Measurements from ENCODE around the gene TIMP2. TPM values are rescaled to one million over a fixed set of nuclear protein-coding genes. Genes with fewer than 3 reads are reported as not detected.

TIMP2 gene
- total and polyA plus RNA-seq, 4 experiments from 2014 or later = 0.22 to 6.0 (median 5.9) TPM; not detected in 1

GRCh38 chr17:78884876-78885667, 40.1 kb downstream of the TIMP2 start:
- Histone ChIP-seq H3K36me3 (ENCODE audit: insufficient read depth, low read length) (no peaks in the 10 kb centered on the region), H3K9me3 (ENCODE audit: control insufficient read depth in 1 of 2, low read length in 2 of 2) (no peaks in the 10 kb centered on the region), H3K4me3 (ENCODE audit: low read length in 2 of 2) (no peak overlapping the region), H3K27me3 (ENCODE audit: insufficient read depth, low read length) (no peaks in the 10 kb centered on the region), H3K4me1 (ENCODE audit: insufficient read depth, low read length) (peaks cover 12% of the 10 kb centered on the region), H3K27ac (ENCODE audit: low read depth, low read length) (no peak overlapping the region)
- H3K36me3 Mint-ChIP-seq = no peaks in the 10 kb centered on the region
- no peak for DNase-seq
- H3K9me3 Mint-ChIP-seq = no peaks in the 10 kb centered on the region
- peaks cover 5 to 22% (median 14%) of the 10 kb centered on the region in 4 donors for H3K4me1 Mint-ChIP-seq
- intact Hi-C loops (cut with micrococcal nuclease) = no loop called here
- no peak overlapping the region for H3K27ac Mint-ChIP-seq
- ChIA-PET CTCF (ENCODE audit: partially characterized antibody) (interaction anchor here (1.3 to 1.5 kb wide), 2 partner anchors 9 to 19 kb away, joined by 3 to 4 read pairs; no protein-coding TSS in a partner anchor), POLR2A (ENCODE audit: partially characterized antibody) (no interaction called here)
- no peak overlapping the region for H3K4me3 Mint-ChIP-seq
- peaks cover 4 to 11% of the 10 kb centered on the region in 2 donors for H3K27me3 Mint-ChIP-seq

DNA sequence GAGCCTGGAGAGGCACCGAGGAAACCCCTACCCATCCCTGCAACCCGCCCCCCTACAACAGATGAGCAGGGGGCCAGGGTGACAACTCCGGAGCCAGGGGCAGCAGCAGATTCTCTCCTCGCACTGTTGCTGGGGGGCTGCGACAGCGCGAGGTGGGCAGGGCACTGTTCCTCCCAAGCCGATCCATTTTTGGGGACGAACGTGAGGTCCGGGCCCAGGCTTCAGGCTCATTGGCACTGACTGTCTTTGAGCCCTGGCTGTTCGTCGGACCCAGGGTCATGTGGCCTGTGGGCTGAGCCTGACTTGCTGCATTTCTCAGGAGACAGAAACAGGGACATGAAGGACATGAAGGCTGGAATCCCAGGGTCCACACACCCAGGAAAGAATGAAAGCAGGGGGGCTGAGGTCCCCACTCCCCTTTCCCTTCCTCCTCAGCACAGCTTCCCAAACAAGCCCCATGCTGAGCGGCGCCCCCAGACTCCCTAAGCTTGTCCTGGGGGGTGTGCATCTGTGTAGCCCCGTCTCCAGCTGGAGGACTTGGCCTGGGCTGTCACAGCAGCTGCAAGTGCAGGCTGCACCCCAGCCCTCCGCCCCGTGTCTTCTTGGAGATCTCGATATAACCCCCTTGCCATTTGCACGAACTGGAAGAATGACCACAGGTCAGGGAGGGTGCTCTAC, 40.9 kb downstream of the TIMP2 start:
- no peaks in the 10 kb centered on the region for H3K36me3 Mint-ChIP-seq
- no peak overlapping the region for H3K4me3 Mint-ChIP-seq
- H3K4me1 Mint-ChIP-seq = peaks cover 3 to 22% (median 16%) of the 10 kb centered on the region in 4 donors
- peaks cover 4 to 7% of the 10 kb centered on the region in 2 donors for H3K27me3 Mint-ChIP-seq
- H3K4me1 ChIP-seq (ENCODE audit: insufficient read depth, low read length) = peaks cover 11% of the 10 kb centered on the region
- POLR2A ChIA-PET (ENCODE audit: partially characterized antibody) = no interaction called here
- H3K27ac ChIP-seq (ENCODE audit: low read depth, low read length) = no peak overlapping the region
- no peaks in the 10 kb centered on the region for H3K36me3 ChIP-seq (ENCODE audit: insufficient read depth, low read length)
- no peak overlapping the region for H3K27ac Mint-ChIP-seq
- peaks cover under 1% of the 10 kb centered on the region for H3K27me3 ChIP-seq (ENCODE audit: insufficient read depth, low read length)
- no peak overlapping the region for H3K4me3 ChIP-seq (ENCODE audit: low read length in 2 of 2)
- CTCF ChIA-PET (ENCODE audit: partially characterized antibody) = interaction anchor here (1.3 to 1.5 kb wide), 2 partner anchors 10 to 18 kb away, joined by 3 to 4 read pairs; no protein-coding TSS in a partner anchor
- DNase-seq = no peak
- H3K9me3 Mint-ChIP-seq = no peaks in the 10 kb centered on the region
- intact Hi-C loops (cut with micrococcal nuclease) = no loop called here
- H3K9me3 ChIP-seq (ENCODE audit: control insufficient read depth in 1 of 2, low read length in 2 of 2) = no peaks in the 10 kb centered on the region

- Mint-ChIP-seq H3K27me3 (peaks cover 6 to 7% of the 10 kb centered on the region in 2 donors), H3K36me3 (no peaks in the 10 kb centered on the region), H3K27ac (no peak overlapping the region), H3K9me3 (no peaks in the 10 kb centered on the region), H3K4me1 (peaks cover 8 to 22% (median 14%) of the 10 kb centered on the region in 4 donors), H3K4me3 (no peak overlapping the region)
- peaks cover 4% of the 10 kb centered on the region for H3K27me3 ChIP-seq (ENCODE audit: insufficient read depth, low read length)
- intact Hi-C loops (cut with micrococcal nuclease) = no loop called here
- POLR2A ChIA-PET (ENCODE audit: partially characterized antibody) = no interaction called here
- no peak overlapping the region for H3K27ac ChIP-seq (ENCODE audit: low read depth, low read length)
- H3K36me3 ChIP-seq (ENCODE audit: insufficient read depth, low read length) = no peaks in the 10 kb centered on the region
- no peak overlapping the region for H3K4me3 ChIP-seq (ENCODE audit: low read length in 2 of 2)
- no peaks in the 10 kb centered on the region for H3K9me3 ChIP-seq (ENCODE audit: control insufficient read depth in 1 of 2, low read length in 2 of 2)
- CTCF ChIA-PET (ENCODE audit: partially characterized antibody) = interaction anchor here (1.5 kb wide), 1 partner anchor 18 kb away, joined by 4 read pairs; no protein-coding TSS in a partner anchor
- H3K4me1 ChIP-seq (ENCODE audit: insufficient read depth, low read length) = peaks cover 12% of the 10 kb centered on the region
- DNase-seq = no peak
Observed at GRCh38 chr17:78883533-78884131, 41.6 kb downstream of the TIMP2 start.

- H3K36me3 Mint-ChIP-seq = no peaks in the 10 kb centered on the region
- POLR2A ChIA-PET (ENCODE audit: partially characterized antibody) = no interaction called here
- Histone ChIP-seq H3K9me3 (ENCODE audit: control insufficient read depth in 1 of 2, low read length in 2 of 2) (no peaks in the 10 kb centered on the region), H3K27me3 (ENCODE audit: insufficient read depth, low read length) (peaks cover 4% of the 10 kb centered on the region), H3K4me1 (ENCODE audit: insufficient read depth, low read length) (peaks cover 12% of the 10 kb centered on the region), H3K27ac (ENCODE audit: low read depth, low read length) (no peak overlapping the region), H3K36me3 (ENCODE audit: insufficient read depth, low read length) (no peaks in the 10 kb centered on the region), H3K4me3 (ENCODE audit: low read length in 2 of 2) (no peak overlapping the region)
- H3K9me3 Mint-ChIP-seq = no peaks in the 10 kb centered on the region
- CTCF ChIA-PET (ENCODE audit: partially characterized antibody) = no interaction called here
- intact Hi-C loops (cut with micrococcal nuclease) = no loop called here
- no peak overlapping the region for H3K4me3 Mint-ChIP-seq
- peaks cover 6 to 7% of the 10 kb centered on the region in 2 donors for H3K27me3 Mint-ChIP-seq
- no peak for DNase-seq
- H3K27ac Mint-ChIP-seq = no peak overlapping the region
- peaks cover 8 to 21% (median 14%) of the 10 kb centered on the region in 4 donors for H3K4me1 Mint-ChIP-seq
Observed at GRCh38 chr17:78883089-78883532, 42.1 kb downstream of the TIMP2 start.

- no peak overlapping the region for H3K4me3 ChIP-seq (ENCODE audit: low read length in 2 of 2)
- peaks cover 5 to 8% of the 10 kb centered on the region in 2 donors for H3K27me3 Mint-ChIP-seq
- peaks cover 12% of the 10 kb centered on the region for H3K4me1 ChIP-seq (ENCODE audit: insufficient read depth, low read length)
- H3K9me3 ChIP-seq (ENCODE audit: control insufficient read depth in 1 of 2, low read length in 2 of 2) = no peaks in the 10 kb centered on the region
- ChIA-PET CTCF (ENCODE audit: partially characterized antibody) (no interaction called here), POLR2A (ENCODE audit: partially characterized antibody) (no interaction called here)
- H3K27ac ChIP-seq (ENCODE audit: low read depth, low read length) = no peak overlapping the region
- H3K27me3 ChIP-seq (ENCODE audit: insufficient read depth, low read length) = peaks cover 4% of the 10 kb centered on the region
- no peaks in the 10 kb centered on the region for H3K36me3 Mint-ChIP-seq
- H3K4me3 Mint-ChIP-seq = no peak overlapping the region
- intact Hi-C loops (cut with micrococcal nuclease) = no loop called here
- peak overlapping the region in 2 of 7 donors; percentile 13 to 52 for H3K27ac Mint-ChIP-seq
- peaks cover 6 to 21% (median 14%) of the 10 kb centered on the region in 4 donors for H3K4me1 Mint-ChIP-seq
- no peaks in the 10 kb centered on the region for H3K36me3 ChIP-seq (ENCODE audit: insufficient read depth, low read length)
- no peaks in the 10 kb centered on the region for H3K9me3 Mint-ChIP-seq
- DNase-seq = no peak
Observed at GRCh38 chr17:78882540-78883088, 42.6 kb downstream of the TIMP2 start.

GRCh38 chr17:78879635-78880186, 45.5 kb downstream of the TIMP2 start:
- CTCF ChIA-PET (ENCODE audit: partially characterized antibody) = no interaction called here
- H3K4me3 ChIP-seq (ENCODE audit: low read length in 2 of 2) = peak overlapping the region in 1 of 2 donors; percentile 35
- DNase-seq = peak in 2 of 5 donors; percentile 16 to 21
- peaks cover 4% of the 10 kb centered on the region for H3K27me3 ChIP-seq (ENCODE audit: insufficient read depth, low read length)
- Mint-ChIP-seq H3K27me3 (peaks cover 8 to 11% of the 10 kb centered on the region in 2 donors), H3K36me3 (no peaks in the 10 kb centered on the region), H3K4me3 (peak overlapping the region; percentile 32 to 78 (median 76)), H3K9me3 (no peaks in the 10 kb centered on the region), H3K27ac (peak overlapping the region in 5 of 7 donors; percentile 48 to 81 (median 69)), H3K4me1 (peaks cover 6 to 21% (median 14%) of the 10 kb centered on the region in 4 donors)
- no peak overlapping the region for H3K27ac ChIP-seq (ENCODE audit: low read depth, low read length)
- intact Hi-C loops (cut with micrococcal nuclease) = no loop called here
- H3K36me3 ChIP-seq (ENCODE audit: insufficient read depth, low read length) = no peaks in the 10 kb centered on the region
- POLR2A ChIA-PET (ENCODE audit: partially characterized antibody) = no interaction called here
- H3K4me1 ChIP-seq (ENCODE audit: insufficient read depth, low read length) = peaks cover 12% of the 10 kb centered on the region
- no peaks in the 10 kb centered on the region for H3K9me3 ChIP-seq (ENCODE audit: control insufficient read depth in 1 of 2, low read length in 2 of 2)

Data from CD4-positive, alpha-beta memory T cell (primary cell).